Fibroblast of lung (primary cell): ENCODE data around the gene BASP1. TPM values are rescaled to one million over a fixed set of nuclear protein-coding genes. Genes with fewer than 3 reads are reported as not detected.

Experiments
- DNase-seq, 2 donors: peaks; one replicate each; pipeline versions ENCODE4 v3.0.0 to v3.0.0-alpha.2; 2010; ENCODE audit warnings: low read depth in 2 of 2
- H2AFZ ChIP-seq: 2 replicates; pipeline ENCODE4 v1.5.1; 2012; ENCODE audit warnings: low read length, control low read depth, inconsistent platforms
- H3K27ac ChIP-seq: 2 replicates; pipeline ENCODE4 v1.5.1; 2011; ENCODE audit warnings: low read length, control low read depth; ENCODE audit not compliant: insufficient read depth
- H3K27me3 ChIP-seq: 2 replicates; pipeline ENCODE4 v1.5.1; 2011; ENCODE audit warnings: mild to moderate bottlenecking, low read length; ENCODE audit not compliant: control insufficient read depth, insufficient read depth
- H3K36me3 ChIP-seq: 2 replicates; pipeline ENCODE4 v1.5.1; 2011; ENCODE audit warnings: low read length; ENCODE audit not compliant: control insufficient read depth, insufficient read depth
- H3K4me1 ChIP-seq: 2 replicates; pipeline ENCODE4 v1.5.1; 2011; ENCODE audit warnings: low read length; ENCODE audit not compliant: control insufficient read depth, insufficient read depth; ENCODE audit errors: extremely low read depth
- H3K4me2 ChIP-seq: 2 replicates; pipeline ENCODE4 v1.5.1; 2011; ENCODE audit warnings: low read length, control low read depth; ENCODE audit not compliant: insufficient read depth; ENCODE audit errors: extremely low read depth
- H3K4me3 ChIP-seq, 4 experiments: fragments of 200-600 bp in 1 of 4; sonication (generic) in 1 of 4; replicated peaks in 1 of 4; 2 replicates each; pipeline ENCODE4 v1.5.1; 2011 to 2016; ENCODE audit warnings: low read length in 4 of 4, low read depth in 3 of 4, mild to moderate bottlenecking in 3 of 4, control low read depth in 2 of 4, inconsistent platforms in 1 of 4, mixed read lengths in 1 of 4; ENCODE audit not compliant: insufficient read depth in 1 of 4; ENCODE audit errors: control extremely low read depth in 1 of 4
- H3K79me2 ChIP-seq: 2 replicates; pipeline ENCODE4 v1.5.1; 2012; ENCODE audit warnings: mild to moderate bottlenecking, low read length, inconsistent platforms; ENCODE audit not compliant: control insufficient read depth, insufficient read depth
- H3K9ac ChIP-seq: 2 replicates; pipeline ENCODE4 v1.5.1; 2011; ENCODE audit warnings: mild to moderate bottlenecking, low read length, control low read depth; ENCODE audit not compliant: insufficient read depth
- H3K9me3 ChIP-seq: 2 replicates; pipeline ENCODE4 v1.5.1; 2012; ENCODE audit warnings: low read depth, low read length; ENCODE audit not compliant: control insufficient read depth, insufficient read depth
- H4K20me1 ChIP-seq: 2 replicates; pipeline ENCODE4 v1.5.1; 2011; ENCODE audit warnings: low read length; ENCODE audit not compliant: control insufficient read depth, insufficient read depth; ENCODE audit errors: extremely low read depth
- CTCF ChIP-seq, 2 donors: IDR thresholded peaks in 1 of 2; conservative IDR thresholded peaks in 1 of 2; 1 replicate in 1 of 2; 2 replicates in 1 of 2; pipeline ENCODE4 v1.5.1; 2011 to 2012; ENCODE audit warnings: low read length in 2 of 2, control low read depth in 1 of 2, inconsistent platforms in 1 of 2, low read depth in 1 of 2, mild to moderate bottlenecking in 1 of 2
- EZH2 ChIP-seq: IDR thresholded peaks from 2 replicates; pipeline ENCODE4 v1.5.1; 2012; ENCODE audit warnings: low read length, control low read depth, mild to moderate bottlenecking; ENCODE audit errors: missing control alignments
- polyA plus RNA-seq, 2 donors: library from polyadenylated mRNA; depleted of rRNA in 1 of 2; stranded (reverse) in 1 of 2; unstranded in 1 of 2; fragments of >200 nt; gene quantifications; 2 replicates each; pipeline ENCODE4 v1.2.1, GENCODE V29; 2011 to 2012; ENCODE audit warnings: missing spikeins in 1 of 2
- total RNA-seq: library from RNA; depleted of rRNA; stranded (reverse); fragments of >200 nt; gene quantifications from 2 replicates; pipeline ENCODE4 v1.2.1, GENCODE V29; 2014

Gene BASP1
- total and polyA plus RNA-seq, 2 donors (not counting 1 experiment from before 2014, with no cell fraction given) = 186 to 248 TPM

GRCh38 chr5:17180330-17180843 lies 37.0 kb upstream of the BASP1 start:
- H3K4me2 ChIP-seq = peak overlapping the region; percentile 46
- no peaks in the 10 kb centered on the region for H3K27me3 ChIP-seq
- no peak overlapping the region for H2AFZ ChIP-seq
- no peak overlapping the region for H3K4me3 ChIP-seq
- no peaks in the 10 kb centered on the region for H4K20me1 ChIP-seq
- no peak for TF ChIP-seq EZH2
- no peak for TF ChIP-seq CTCF (conservative IDR thresholded peaks at IDR 0.05 in 1 of 2, IDR thresholded peaks at IDR 0.05 in 1 of 2; ENCODE audit: low read depth in 1 of 2, low read length in 2 of 2)
- no peaks in the 10 kb centered on the region for H3K36me3 ChIP-seq
- H3K27ac ChIP-seq = peak overlapping the region; percentile 71
- H3K79me2 ChIP-seq = no peaks in the 10 kb centered on the region
- peaks cover 29% of the 10 kb centered on the region for H3K4me1 ChIP-seq
- H3K9me3 ChIP-seq = no peaks in the 10 kb centered on the region
- H3K9ac ChIP-seq = no peak overlapping the region
- no peak for DNase-seq

- no peak overlapping the region for H2AFZ ChIP-seq
These were observed 36.3 kb upstream of the BASP1 start for GRCh38 chr5:17180864-17181723.

More at GRCh38 chr5:17180864-17181723, 36.3 kb upstream of the BASP1 start:
- no peak for TF ChIP-seq EZH2
- no peak for TF ChIP-seq CTCF (conservative IDR thresholded peaks at IDR 0.05 in 1 of 2, IDR thresholded peaks at IDR 0.05 in 1 of 2; ENCODE audit: low read depth in 1 of 2, low read length in 2 of 2)
- H3K27ac ChIP-seq = peak overlapping the region; percentile 71
- no peaks in the 10 kb centered on the region for H3K79me2 ChIP-seq
- H3K27me3 ChIP-seq = no peaks in the 10 kb centered on the region
- H3K9me3 ChIP-seq = no peaks in the 10 kb centered on the region
- no peaks in the 10 kb centered on the region for H4K20me1 ChIP-seq
- no peak overlapping the region for H3K4me3 ChIP-seq
- peaks cover 33% of the 10 kb centered on the region for H3K4me1 ChIP-seq
- no peak overlapping the region for H3K9ac ChIP-seq
- H3K4me2 ChIP-seq = peak overlapping the region; percentile 15
- DNase-seq = peak; percentile 93 to 100
- no peaks in the 10 kb centered on the region for H3K36me3 ChIP-seq
